Upper lobe of left lung (tissue), 4 donors: Measurements from ENCODE around the gene TEAD4.

Experiments
- CTCF ChIP-seq, 6 experiments: fragments of 450-650 bp in 4 of 6; fragments of 200-600 bp in 2 of 6; sonication (generic) in 2 of 6; IDR thresholded peaks; one replicate each; pipeline ENCODE4 v1.5.1; 2016 to 2019; ENCODE audit warnings: antibody characterized with exemption in 6 of 6
- EP300 ChIP-seq, 4 donors: sonication (generic); formaldehyde crosslinking; IDR thresholded peaks; one replicate each; pipeline ENCODE4 v1.5.1; 2017; ENCODE audit warnings: antibody characterized with exemption in 4 of 4, control low read depth in 2 of 4
- POLR2A ChIP-seq, 4 donors: fragments of 450-650 bp; IDR thresholded peaks; one replicate each; pipeline ENCODE4 v1.5.1; 2016 to 2017; ENCODE audit warnings: antibody characterized with exemption in 4 of 4, mild to moderate bottlenecking in 2 of 4
- POLR2AphosphoS5 ChIP-seq, 2 donors: sonication (generic); formaldehyde crosslinking; IDR thresholded peaks; one replicate each; pipeline ENCODE4 v1.5.1; 2017; ENCODE audit warnings: antibody characterized with exemption in 2 of 2

DNA sequence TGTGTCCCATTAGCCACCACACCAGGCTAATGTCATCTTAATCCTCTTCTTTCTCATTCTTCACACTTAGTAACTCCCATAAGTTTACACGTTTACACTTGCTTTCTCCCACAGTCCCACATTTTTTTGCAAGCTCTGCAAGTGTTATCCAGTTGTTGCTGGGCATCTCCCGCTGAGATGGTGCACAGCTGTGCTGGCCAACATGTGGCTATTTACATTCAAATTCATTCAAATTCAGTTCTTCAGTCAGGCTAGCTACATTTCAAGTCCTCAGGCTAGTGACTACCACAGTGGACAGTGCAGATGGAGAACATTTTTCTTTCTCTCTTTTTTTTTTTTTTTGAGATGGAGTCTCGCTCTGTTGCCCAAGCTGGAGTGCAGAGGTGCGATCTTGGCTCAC, 9.8 kb upstream of the TEAD4 start:
- no peak for TF ChIP-seq EP300 (IDR thresholded peaks at IDR 0.05)
- no peak for TF ChIP-seq CTCF (IDR thresholded peaks at IDR 0.05)
- TF ChIP-seq POLR2A (IDR thresholded peaks at IDR 0.05), result no peak
- no peak for TF ChIP-seq POLR2AphosphoS5 (IDR thresholded peaks at IDR 0.05)
